Muscle of leg (tissue), 11 donors: Measurements from ENCODE around the gene LRCH1. TPM values are rescaled to one million over a fixed set of nuclear protein-coding genes. Genes with fewer than 3 reads are reported as not detected.

Source experiments
- DNase-seq: peaks from one replicate; pipeline ENCODE4 v3.0.0; 2013
- H3K27ac ChIP-seq: one replicate; pipeline ENCODE4 v1.5.1; 2013; ENCODE audit warnings: mild to moderate bottlenecking, low read length, control low read depth
- H3K27me3 ChIP-seq: one replicate; pipeline ENCODE4 v1.6.1; 2013; ENCODE audit warnings: low read length; ENCODE audit not compliant: control insufficient read depth, insufficient read depth
- H3K36me3 ChIP-seq: one replicate; pipeline ENCODE4 v1.6.1; 2013; ENCODE audit warnings: low read length; ENCODE audit not compliant: control insufficient read depth, insufficient read depth
- H3K4me1 ChIP-seq: one replicate; pipeline ENCODE4 v1.6.1; 2013; ENCODE audit warnings: low read length; ENCODE audit not compliant: control insufficient read depth, insufficient read depth
- H3K4me3 ChIP-seq: one replicate; pipeline ENCODE4 v1.5.1; 2013; ENCODE audit warnings: low read length, control low read depth
- H3K9me3 ChIP-seq: replicated peaks from 2 replicates; pipeline ENCODE4 v1.6.1; 2013; ENCODE audit warnings: low read depth, low read length; ENCODE audit not compliant: control insufficient read depth
- WGBS: methylation state at CpG from one replicate; pipeline ENCODE4 v1.1.5; 2013; ENCODE audit warnings: missing lambda C conversion rate; ENCODE audit not compliant: insufficient coverage; 5-methylcytosine and 5-hydroxymethylcytosine counted together
- polyA plus RNA-seq, 8 donors: library from polyadenylated mRNA; unstranded; fragments of 120-200 nt; gene quantifications; one replicate each; pipeline versions ENCODE4 v1.2.1 to v1.2.3, GENCODE V29; 2013; ENCODE audit warnings: inconsistent platforms in 1 of 8, low replicate concordance in 1 of 8; ENCODE audit not compliant: insufficient read length in 8 of 8, insufficient read depth in 1 of 8
- total RNA-seq: library from RNA; stranded (reverse); fragments of 120-200 nt; gene quantifications from one replicate; pipeline ENCODE4 v1.2.4, GENCODE V29; 2013

LRCH1 gene
- total and polyA plus RNA-seq, 9 donors, result 13.6 to 22.9 (median 19.8) TPM

GRCh38 chr13:46521486-46521885 lies 31.5 kb upstream of the LRCH1 start:
- Histone ChIP-seq H3K4me1 (peaks cover 31% of the 10 kb centered on the region), H3K36me3 (no peaks in the 10 kb centered on the region), H3K27ac (no peak overlapping the region), H3K27me3 (no peaks in the 10 kb centered on the region), H3K4me3 (no peak overlapping the region), H3K9me3 (peaks cover 6% of the 10 kb centered on the region)
- no peak for DNase-seq
- no CpG with 5 or more reads among the region's 3 CpGs for WGBS

DNA sequence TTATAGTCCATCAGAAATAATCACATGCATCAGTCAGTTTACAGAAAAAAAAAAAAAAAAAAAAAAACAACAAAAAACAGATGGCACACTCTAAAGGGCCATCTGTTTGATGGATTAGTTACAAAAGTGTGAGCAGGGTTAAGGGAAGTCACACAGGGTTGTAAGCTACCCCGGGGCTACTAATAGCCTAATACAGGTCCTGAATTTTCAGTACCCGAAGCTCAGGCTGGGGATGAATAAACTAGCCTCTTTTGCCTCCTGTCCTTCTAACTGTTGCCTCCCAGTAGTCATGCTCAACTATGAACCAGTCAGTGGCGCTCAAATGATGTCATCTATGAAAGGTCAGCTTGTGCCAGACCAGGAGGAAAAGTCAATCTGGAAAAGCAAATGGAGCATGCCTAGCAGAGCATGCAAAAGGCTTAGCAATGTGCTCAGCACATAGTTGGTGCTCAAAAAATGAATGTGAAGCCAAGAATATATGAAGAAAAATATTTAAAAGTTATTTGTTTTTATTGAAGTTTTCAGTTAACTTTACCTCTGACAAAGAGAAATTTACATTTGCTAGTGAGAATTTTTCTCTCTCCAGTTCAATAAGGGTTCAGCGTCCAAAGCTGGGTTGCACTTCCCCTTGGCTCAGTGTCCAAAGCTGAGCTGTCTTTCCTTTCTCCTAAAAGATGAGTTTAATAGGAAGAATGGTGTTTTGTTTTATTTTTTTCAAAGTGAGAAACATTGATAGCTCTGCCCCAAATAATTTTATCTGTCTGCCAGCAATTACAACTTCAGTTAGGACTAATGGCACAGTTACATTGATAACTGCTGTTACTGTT lies 30.8 kb upstream of the LRCH1 start:
- H3K27me3 ChIP-seq, result no peaks in the 10 kb centered on the region
- peak; percentile 72 for DNase-seq
- no peak overlapping the region for H3K4me3 ChIP-seq
- WGBS, result 100% methylated on average over 1 of the region's 4 CpGs
- peaks cover 6% of the 10 kb centered on the region for H3K9me3 ChIP-seq
- peak overlapping the region; percentile 39 for H3K27ac ChIP-seq
- H3K4me1 ChIP-seq, result peaks cover 29% of the 10 kb centered on the region
- no peaks in the 10 kb centered on the region for H3K36me3 ChIP-seq

DNA sequence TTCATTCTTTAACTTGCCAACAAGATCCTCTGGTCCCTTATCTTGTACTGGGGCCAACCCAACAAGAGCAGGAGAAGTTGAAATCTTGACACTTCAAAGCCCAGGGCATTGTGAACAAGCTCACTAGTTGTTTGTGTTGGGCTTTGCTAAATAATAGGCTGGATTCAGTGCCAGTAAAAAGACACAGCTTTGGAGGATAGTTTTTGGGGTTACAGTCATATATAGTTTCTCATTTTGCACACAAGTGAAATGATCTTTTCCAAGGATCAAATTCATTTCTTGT lies 30.3 kb upstream of the LRCH1 start:
- Histone ChIP-seq H3K27me3 (no peaks in the 10 kb centered on the region), H3K36me3 (no peaks in the 10 kb centered on the region), H3K4me1 (peaks cover 26% of the 10 kb centered on the region), H3K4me3 (no peak overlapping the region), H3K9me3 (peaks cover 6% of the 10 kb centered on the region), H3K27ac (peak overlapping the region; percentile 39)
- DNase-seq, result peak; percentile 42

- whole genome bisulfite sequencing, result no CpG with 5 or more reads among the region's 2 CpGs
- H3K4me1 ChIP-seq, result peaks cover 25% of the 10 kb centered on the region
- DNase-seq, result peak; percentile 89
- H3K27me3 ChIP-seq, result no peaks in the 10 kb centered on the region
- H3K27ac ChIP-seq, result peak overlapping the region; percentile 53
- no peaks in the 10 kb centered on the region for H3K36me3 ChIP-seq
- H3K4me3 ChIP-seq, result no peak overlapping the region
- peaks cover 6% of the 10 kb centered on the region for H3K9me3 ChIP-seq
Measured at GRCh38 chr13:46523972-46524752, 28.8 kb upstream of the LRCH1 start.

GRCh38 chr13:46526100-46526735 lies 26.8 kb upstream of the LRCH1 start:
- Histone ChIP-seq H3K4me3 (no peak overlapping the region), H3K9me3 (peaks cover 4% of the 10 kb centered on the region), H3K36me3 (no peaks in the 10 kb centered on the region), H3K4me1 (peaks cover 22% of the 10 kb centered on the region), H3K27ac (no peak overlapping the region), H3K27me3 (no peaks in the 10 kb centered on the region)
- DNase-seq, result no peak
- WGBS, result 56% methylated on average over 4 of the region's 7 CpGs

DNA sequence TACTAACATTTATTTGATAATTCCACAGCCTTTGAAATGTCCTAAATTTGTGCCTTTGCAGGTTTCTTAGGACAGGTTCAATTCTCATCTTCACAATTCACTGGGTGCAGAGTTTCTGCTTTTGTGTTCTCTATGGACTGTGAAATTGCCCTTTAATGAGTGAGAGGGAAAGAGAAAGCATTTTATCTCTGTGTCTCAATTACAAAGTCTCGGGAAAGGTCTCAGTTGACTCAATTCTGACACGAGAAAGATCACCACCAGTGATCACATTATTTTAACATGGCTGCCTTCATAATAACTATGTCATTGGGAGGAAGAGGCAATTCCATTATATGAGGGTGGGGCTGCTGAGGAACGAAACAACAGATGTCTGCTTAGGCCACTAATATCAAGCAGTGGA lies 26.2 kb upstream of the LRCH1 start:
- Histone ChIP-seq H3K4me3 (no peak overlapping the region), H3K27ac (no peak overlapping the region), H3K27me3 (no peaks in the 10 kb centered on the region), H3K9me3 (no peaks in the 10 kb centered on the region), H3K36me3 (no peaks in the 10 kb centered on the region), H3K4me1 (peaks cover 26% of the 10 kb centered on the region)
- no CpG with 5 or more reads among the region's 3 CpGs for WGBS
- DNase-seq, result no peak

DNA sequence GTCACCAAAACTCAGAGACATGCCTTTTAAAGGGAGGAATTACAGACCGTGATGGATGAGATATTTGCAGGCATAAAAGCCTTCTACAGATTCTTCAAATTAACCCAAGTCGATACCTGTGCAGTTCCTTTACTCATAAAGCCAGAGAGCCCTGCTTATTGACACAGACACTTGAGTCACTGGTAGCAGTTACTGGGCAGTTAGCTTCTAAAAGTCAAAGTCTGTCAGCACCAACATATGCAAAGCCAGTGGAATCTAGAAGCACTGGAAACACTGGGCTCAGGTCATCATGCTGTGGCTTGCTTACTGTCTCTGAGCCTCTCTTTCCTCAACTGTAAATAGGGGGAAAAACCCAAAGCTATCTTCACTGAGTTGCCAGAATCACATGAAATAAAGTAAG lies 25.7 kb upstream of the LRCH1 start:
- whole genome bisulfite sequencing, result no CpG with 5 or more reads among the region's 2 CpGs
- no peak overlapping the region for H3K27ac ChIP-seq
- no peak for DNase-seq
- no peak overlapping the region for H3K4me3 ChIP-seq
- H3K36me3 ChIP-seq, result no peaks in the 10 kb centered on the region
- no peaks in the 10 kb centered on the region for H3K27me3 ChIP-seq
- H3K4me1 ChIP-seq, result peaks cover 22% of the 10 kb centered on the region
- no peaks in the 10 kb centered on the region for H3K9me3 ChIP-seq

DNA sequence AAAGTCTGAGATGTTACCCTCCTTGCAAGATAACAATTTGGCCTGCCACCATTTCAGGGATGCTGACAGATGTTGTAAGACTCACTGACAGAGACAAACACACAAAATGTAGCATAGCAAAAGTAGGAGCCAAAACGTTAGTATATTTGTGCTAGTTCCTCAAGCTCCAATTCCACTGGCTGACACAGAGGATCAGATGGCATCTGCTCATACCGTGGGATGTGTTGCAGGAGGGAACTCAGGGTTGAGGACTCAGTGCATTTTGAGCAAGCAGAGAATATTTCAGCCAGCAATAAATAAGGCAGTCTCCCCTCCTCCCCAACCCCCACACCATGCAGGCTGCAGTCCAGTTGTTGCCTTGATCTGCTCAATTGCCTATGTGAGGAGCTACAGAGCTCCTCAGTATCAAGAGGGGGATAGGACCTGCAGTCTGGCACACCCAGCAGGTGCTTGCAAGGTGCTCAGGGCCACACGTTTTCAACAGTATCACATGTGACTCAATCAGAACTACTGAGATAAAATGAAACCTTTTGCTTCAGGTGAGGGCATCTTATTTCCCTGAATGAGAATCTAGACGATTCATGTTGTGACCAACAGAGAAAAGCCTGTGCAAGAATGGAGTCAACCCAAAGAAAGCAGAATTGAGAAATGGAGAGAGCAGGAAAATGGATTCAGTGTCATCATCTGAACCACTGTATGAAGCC lies 23.6 kb upstream of the LRCH1 start:
- WGBS, result 83% methylated on average over 1 of the region's 4 CpGs
- no peak for DNase-seq
- Histone ChIP-seq H3K36me3 (no peaks in the 10 kb centered on the region), H3K9me3 (no peaks in the 10 kb centered on the region), H3K27me3 (no peaks in the 10 kb centered on the region), H3K4me1 (peaks cover 9% of the 10 kb centered on the region), H3K27ac (no peak overlapping the region), H3K4me3 (no peak overlapping the region)

DNA sequence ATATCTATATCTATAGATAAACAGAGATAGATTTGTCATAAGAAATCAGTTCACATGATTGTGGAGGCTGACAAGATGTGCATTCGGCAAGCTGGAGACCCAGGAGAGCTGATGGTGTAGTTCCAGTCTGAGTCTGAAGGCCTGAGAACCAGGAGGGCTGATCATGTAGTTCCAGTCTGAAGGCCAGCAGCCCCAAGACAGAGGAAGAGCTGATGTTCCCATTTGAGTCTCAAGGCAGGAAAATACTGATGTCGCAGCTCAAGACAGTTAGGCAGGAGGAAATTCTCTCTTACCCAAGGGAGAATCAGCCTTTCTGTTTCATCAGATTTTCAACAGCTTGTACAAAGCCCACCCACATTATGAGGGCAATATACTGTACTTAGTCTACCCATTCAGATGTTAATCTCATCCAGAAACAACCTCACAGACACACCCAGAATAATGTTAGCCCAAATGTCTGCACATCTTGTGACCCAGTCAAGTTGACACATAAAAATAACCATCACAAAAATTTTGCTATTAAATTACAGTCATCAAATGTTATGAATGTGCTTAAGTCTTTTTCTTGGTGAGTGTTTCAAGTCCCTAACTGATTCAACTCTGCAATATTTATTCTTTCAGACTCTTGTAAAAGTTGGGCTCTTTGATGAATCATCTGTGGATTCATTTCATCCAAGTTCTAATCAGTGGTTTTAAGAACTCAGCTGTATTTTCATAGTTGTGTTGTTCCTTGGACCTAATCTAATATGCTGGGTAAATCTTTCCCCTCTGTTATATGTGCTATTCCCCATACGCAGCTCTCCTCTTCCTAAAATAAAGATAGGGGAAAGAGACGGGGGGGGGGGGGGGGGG lies 22.7 kb upstream of the LRCH1 start:
- Histone ChIP-seq H3K4me1 (peaks cover 9% of the 10 kb centered on the region), H3K27ac (no peak overlapping the region), H3K4me3 (no peak overlapping the region), H3K36me3 (no peaks in the 10 kb centered on the region), H3K27me3 (no peaks in the 10 kb centered on the region), H3K9me3 (no peaks in the 10 kb centered on the region)
- peak; percentile 68 for DNase-seq
- 60% methylated on average over 2 of the region's 4 CpGs for WGBS
